Posterior cingulate gyrus (tissue), 11 donors: ENCODE results near the gene SYK.
"Not testable (repeated sequence)": the region's sequence is repeated elsewhere in the genome, so short reads cannot be mapped to it uniquely, and the experiment has no call there.

ENCODE experiments used
- DNase-seq, 10 donors: peaks; one replicate each; pipeline versions ENCODE4 v3.0.0 to v3.0.0-alpha.2; 2020 to 2021; ENCODE audit warnings: mixed read lengths in 3 of 10
- intact Hi-C: fragments of 100-400 bp; cut with DNase I; formaldehyde crosslinking; loops from one replicate; pipeline ENCODE4 v1.15.1; 2023

Gene SYK

DNA sequence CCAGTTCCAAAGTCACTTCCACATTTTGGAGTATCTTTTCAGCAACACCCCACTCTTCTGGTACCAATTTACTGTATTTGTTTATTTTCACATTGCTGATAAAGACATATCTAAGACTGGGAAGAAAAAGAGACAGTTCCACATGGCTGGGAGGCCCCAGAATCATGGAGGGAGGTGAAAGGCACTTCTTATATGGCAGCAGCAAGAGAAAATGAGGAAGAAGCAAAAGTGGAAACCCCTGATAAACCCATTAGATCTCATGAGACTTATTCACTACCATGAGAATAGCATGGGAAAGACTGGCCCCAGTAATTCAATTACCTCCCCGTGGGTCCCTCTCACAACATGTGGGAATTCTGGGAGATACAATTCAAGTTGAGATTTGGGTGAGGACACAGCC is 19.6 kb downstream of the SYK start:
- intact Hi-C loops, DNase-seq: not testable (repeated sequence)

- intact Hi-C loops = no loop called here
- no peak for DNase-seq
Measured at GRCh38 chr9:90821697-90822096, 20.1 kb downstream of the SYK start.

DNA sequence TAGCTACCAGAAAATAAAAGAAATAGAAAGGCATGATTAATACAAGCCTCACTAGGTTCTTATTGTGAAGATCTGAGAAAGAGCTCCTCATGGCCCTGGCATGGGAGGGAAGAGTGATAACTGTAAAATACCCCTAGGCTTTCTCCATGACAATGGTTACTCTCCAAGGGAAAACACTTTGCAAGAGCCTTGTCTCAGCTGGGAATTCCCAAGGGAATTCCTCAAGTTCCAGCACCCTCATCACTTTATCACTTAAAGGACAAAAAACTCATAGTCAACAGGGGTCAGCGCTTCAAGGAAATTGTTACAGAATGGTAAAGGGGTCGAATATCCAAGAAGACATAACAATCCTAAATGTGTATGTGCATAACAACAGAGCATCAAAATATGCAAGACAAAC is 21.2 kb downstream of the SYK start:
- intact Hi-C loops = no loop called here
- no peak for DNase-seq

DNA sequence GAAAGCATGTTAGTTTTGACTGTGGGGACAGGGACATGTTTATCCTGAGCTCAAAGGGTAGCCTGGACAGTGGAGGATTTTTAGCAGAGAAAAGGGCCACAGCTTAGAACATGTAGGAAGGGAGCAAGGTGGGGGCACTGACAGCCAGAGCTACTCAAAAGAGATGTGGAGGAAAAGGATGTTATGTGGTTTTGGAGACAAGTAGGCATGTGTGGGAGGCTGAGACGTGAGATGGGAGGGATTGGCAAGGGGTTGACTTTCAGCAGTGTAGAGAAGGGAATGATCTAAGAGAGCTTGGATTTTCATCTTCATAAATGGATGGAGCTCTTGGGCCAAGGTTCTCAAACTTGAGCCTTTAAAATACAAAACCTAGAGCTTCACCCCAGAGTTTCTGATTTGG is 24.0 kb downstream of the SYK start:
- intact Hi-C loops = no loop called here
- DNase-seq = no peak

DNA sequence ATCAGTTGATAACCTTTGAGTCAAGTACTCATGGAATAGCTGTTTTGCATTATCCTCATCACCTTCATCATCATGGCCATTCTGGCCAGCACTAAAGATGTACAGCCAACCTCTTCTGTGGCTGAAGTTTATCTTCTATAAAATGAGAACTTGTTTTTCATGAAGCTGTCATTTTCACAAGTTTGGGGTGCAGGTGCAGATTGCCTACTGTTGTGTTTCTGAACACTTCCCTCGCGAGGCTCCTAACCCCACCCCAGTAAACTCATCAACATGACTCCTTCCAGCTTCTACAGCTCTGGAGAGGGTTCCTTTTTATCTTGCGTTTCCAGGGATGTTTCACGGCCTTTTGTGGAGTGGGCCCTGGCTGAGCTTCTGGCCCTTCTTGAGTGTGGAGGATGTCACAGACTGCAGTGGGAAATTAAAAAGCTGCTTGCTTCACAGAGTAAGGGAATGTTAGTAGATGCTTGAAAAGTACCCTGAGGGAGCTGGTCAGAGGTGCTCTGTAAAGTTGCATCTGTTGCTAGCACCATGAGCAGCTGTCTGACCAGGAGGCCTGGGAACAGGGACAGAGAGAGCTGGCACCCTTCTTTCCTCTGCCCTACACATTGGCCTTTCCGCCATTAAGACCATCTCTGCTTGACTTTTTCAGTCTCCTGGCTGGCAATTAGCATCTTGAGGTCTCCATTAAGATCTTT is 24.9 kb downstream of the SYK start:
- DNase-seq = no peak
- intact Hi-C loops = no loop called here

DNA sequence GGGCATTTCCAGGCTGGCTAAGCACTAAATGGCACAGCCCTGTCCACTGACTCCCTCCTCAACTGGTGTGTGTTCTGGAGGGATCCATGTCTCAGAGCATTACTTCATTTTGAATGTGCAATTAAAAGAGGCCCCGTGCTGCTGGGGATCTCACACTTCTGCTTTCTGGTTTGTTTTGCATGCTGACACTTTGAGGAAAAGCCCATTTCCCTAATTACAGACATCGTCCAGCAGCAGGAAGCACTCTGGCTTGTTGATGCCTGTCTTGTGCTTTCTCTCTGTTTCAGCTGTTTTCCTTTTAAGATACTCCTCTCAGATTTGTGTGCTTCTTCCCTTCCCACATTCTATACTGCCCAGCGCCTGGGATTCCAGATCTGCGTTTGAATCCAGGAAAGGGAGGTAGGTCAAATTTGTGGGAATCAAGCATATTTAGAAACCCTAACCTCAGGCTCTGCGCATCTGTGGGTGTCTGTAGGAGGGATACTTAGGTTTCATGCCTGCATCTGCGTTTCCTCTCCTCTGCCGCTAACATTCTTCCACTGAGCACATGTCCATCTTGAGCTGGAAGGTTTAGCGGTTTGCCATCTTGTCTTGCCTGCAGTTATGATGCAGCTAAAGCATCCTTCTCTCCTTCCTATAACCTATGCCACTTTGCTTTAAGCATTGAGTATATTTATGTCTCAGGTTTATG is 25.7 kb downstream of the SYK start:
- intact Hi-C loops = no loop called here
- DNase-seq = no peak

DNA sequence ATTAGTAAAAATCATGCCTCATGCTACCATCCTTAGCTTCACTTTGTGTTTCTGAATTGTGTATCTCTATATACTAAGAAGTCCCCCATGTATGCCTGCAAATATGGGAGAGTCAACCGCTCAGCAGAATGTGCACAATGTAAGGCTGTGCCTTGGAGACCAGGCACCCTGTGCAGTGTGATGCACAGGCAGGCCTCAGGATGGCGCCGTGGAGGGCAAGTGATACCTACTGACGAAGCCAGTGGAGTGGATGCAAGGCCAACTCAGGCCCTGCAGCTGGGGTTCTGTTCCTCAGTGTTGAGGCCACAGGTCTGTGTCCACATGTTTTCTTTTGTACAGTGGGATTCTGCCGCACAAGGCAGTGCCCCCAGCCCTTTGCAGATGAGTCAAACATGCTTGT is 28.4 kb downstream of the SYK start:
- no peak for DNase-seq
- intact Hi-C loops = no loop called here

GRCh38 chr9:90830977-90831376 is 29.4 kb downstream of the SYK start:
- intact Hi-C loops = no loop called here
- DNase-seq = no peak

DNA sequence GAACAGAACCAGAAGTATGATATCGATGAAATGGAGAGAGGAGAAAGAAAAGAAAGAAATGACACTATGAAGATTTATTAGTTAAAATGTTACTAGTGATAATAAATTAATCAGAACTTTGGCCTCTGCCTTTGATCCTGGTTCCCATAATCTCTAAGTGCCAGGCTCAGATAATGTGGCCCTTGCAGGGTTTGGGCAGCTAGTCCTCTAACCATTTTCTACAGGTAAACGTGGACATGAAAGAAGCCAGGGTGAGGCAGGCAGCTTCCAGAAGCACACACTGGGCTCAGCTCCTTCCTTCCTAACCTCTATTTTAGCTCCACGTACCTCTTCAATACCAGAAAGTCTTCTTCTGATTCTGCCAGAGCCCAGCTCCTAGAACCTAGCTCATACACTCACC is 30.6 kb downstream of the SYK start:
- intact Hi-C loops = no loop called here
- no peak for DNase-seq

DNA sequence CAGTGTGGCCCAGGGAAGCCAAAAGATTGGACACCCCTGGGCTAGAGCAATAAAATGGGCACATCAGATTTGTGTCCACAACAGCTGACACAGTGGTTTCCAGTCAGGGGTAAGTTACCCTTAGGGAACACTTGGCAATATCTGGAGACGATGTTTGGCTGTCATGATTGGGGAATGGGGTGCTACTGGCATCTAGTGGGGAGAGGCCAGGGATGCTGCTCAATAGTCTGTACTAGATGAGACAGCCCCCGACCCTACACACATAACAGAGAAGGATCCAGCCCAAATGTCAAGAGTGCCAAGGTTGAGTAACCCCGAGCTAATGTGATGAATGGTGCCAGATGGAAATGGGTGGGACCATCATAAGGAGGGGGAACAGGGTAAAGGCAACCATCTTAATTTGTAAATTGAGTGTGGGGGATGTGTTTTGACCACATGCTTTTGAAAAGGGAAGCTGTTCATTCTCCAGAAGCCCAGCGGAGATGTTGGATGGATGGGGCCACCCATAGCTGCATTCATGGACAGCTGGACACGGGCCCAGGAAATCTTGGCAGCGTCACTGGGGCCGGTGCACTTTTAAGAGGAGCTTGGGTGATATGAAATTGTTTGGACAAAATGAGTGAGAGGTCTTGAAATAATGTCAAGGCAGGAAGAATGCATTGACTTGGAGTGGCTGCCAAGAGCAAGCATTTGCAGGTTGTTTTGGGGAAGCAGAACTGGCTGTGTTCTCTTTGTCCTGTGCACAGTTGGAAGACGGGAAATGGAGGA is 33.4 kb downstream of the SYK start:
- no peak for DNase-seq
- intact Hi-C loops = no loop called here

- intact Hi-C loops = no loop called here
- DNase-seq = no peak
Measured at GRCh38 chr9:90836411-90837080, 34.9 kb downstream of the SYK start.

DNA sequence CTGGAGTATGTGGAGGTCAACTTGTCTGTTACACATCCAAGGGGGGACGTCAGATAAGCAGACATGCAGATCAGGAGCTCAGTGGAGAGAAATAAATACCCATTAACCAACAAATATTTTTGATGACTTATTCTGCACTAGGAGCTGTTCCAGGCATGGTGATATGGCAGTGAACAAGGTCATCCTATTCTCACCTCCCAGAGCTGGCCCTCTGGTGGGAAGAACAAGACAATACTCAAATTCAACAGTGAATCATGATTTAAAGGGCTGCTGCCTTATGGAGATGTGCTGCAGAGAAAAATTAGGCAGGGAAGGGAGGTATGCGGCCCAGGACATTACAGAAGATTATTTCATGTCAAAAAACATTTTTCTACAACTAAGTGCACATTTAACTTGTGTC is 36.5 kb downstream of the SYK start:
- intact Hi-C loops = no loop called here
- no peak for DNase-seq

DNA sequence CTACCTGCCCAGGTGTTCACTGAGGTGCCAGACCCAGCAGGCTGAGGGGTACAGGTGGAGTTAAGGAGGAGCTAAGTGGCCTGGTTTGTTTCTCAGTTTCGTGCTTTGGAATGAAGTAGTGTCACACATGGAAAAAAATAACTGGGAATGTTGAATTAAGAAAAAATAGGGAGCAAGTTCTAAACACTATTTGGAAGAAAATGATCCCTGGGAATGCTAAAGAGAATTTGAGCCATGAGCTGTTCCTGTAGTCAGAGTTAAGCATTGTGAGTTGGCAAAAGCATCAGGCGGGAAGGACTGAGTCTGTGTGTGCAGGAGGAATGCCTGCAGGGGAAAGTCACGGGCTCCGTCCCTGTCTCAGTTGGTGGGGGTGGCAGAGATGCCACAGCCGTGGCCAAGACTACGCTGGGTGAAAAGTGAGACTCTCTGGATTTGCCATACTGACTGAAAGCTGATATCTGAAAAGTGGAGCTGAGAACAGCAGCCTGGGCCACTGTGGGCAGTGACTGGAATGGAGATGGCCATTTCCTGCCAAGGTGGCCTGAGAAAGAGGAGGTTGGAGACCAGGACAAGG is 37.0 kb downstream of the SYK start:
- DNase-seq = no peak
- intact Hi-C loops = no loop called here

GRCh38 chr9:90839183-90839728 is 37.6 kb downstream of the SYK start:
- no peak for DNase-seq
- intact Hi-C loops = no loop called here

- intact Hi-C loops = no loop called here
- no peak for DNase-seq
Measured at GRCh38 chr9:90840696-90841095, 39.1 kb downstream of the SYK start.

- no peak for DNase-seq
- intact Hi-C loops = no loop called here
Measured at GRCh38 chr9:90841213-90841612, 39.6 kb downstream of the SYK start.

DNA sequence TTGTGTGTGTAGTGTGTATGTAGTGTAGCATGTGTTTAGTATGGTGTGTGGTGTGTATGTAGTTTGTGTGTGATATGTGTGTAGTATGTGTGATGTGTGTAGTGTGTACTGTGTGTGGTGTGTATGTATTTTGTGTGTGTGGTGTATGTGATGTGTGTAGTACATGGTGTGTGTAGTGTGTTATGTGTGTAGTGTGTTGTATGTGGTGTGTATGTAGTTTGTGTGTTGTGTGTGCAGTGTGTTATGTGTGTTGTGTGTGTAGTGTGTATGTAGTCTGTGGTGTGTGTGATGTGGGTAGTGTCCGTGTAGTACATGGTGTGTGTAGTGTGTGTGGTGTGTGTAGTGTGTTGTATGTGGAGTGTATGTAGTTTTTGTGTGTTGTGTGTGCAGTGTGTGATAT is 40.0 kb downstream of the SYK start:
- no peak for DNase-seq
- intact Hi-C loops = no loop called here

DNA sequence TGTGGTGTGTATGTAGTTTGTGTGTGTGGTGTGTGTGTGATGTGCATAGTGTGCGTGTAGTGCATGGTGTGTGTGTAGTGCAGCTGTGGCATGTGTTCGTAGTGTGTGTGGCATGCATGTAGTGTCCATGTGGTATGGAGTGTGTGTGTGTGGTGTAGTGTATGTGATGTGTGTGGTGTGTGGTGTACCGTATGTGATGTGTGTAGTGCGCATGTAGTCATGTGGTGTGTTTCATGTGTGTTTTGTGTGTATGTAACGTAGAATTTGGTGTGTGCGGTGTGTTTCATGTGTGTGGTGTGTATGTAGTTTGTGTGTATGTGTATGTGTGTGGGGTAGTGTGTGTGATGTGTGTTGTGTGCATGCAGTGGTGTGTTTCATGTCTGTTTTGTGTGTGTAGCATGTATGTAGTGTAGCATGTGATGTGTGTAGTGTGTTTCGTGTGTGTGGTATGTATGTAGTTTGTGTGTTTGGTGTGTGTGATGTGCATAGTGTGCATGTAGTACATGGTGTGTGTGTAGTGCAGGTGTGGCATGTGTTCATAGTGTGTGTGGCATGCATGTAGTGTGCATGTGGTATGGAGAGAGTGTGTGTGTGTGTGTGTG is 40.7 kb downstream of the SYK start:
- intact Hi-C loops = no loop called here
- no peak for DNase-seq

DNA sequence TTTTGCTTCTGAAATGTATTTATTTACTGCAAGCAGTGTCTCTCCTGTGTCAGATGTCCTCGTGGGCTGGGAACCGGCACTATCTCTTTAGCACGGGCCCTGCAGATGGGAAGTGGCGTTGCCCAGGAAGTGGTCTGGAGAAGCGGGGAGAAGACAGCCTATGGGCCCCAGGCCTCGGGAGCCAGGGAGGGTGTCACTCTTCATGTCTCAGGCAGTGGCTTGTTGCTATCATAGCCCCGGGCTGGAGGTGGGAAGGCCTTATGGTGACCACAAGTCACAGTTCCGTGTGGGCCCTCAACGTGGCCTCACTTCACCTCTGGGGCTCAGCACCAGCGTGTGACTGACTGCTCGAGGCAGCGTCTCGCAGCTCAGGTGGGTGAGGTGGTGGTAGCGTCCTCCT is 41.4 kb downstream of the SYK start:
- intact Hi-C loops = no loop called here
- DNase-seq = peak in 1 of 10 donors; percentile 76

GRCh38 chr9:90843525-90843924 is 41.9 kb downstream of the SYK start:
- no peak for DNase-seq
- intact Hi-C loops = no loop called here
